Ishikawa (cell line): ENCODE results near the gene CMTM5.

Source experiments
- EP300 ChIP-seq: IDR thresholded peaks from 2 replicates; pipeline ENCODE4 v1.6.1; 2012; ENCODE audit warnings: borderline replicate concordance
- MAX ChIP-seq: IDR thresholded peaks from 2 replicates; pipeline ENCODE4 v1.6.1; 2012
- RAD21 ChIP-seq: IDR thresholded peaks from 2 replicates; pipeline ENCODE4 v1.6.1; 2012; ENCODE audit warnings: low read depth
- REST ChIP-seq: IDR thresholded peaks from 2 replicates; pipeline ENCODE4 v1.6.1; 2012; ENCODE audit warnings: low read depth, mild to moderate bottlenecking
- TAF1 ChIP-seq: IDR thresholded peaks from 2 replicates; pipeline ENCODE4 v1.6.1; 2012; ENCODE audit warnings: low read depth, mild to moderate bottlenecking
- TEAD4 ChIP-seq: IDR thresholded peaks from 2 replicates; pipeline ENCODE4 v1.6.1; 2012
- YY1 ChIP-seq: IDR thresholded peaks from 2 replicates; pipeline ENCODE4 v1.6.1; 2012; ENCODE audit warnings: low read depth

GRCh38 chr14:23346693-23347405 is 30.0 kb upstream of the CMTM5 start:
- no peak for TF ChIP-seq MAX
- no peak for TF ChIP-seq REST
- TF ChIP-seq YY1 = no peak
- TF ChIP-seq RAD21 = no peak
- TF ChIP-seq TEAD4 = no peak
- no peak for TF ChIP-seq EP300
- TF ChIP-seq TAF1 = no peak
